ENCODE results near the gene PTS.

The PTS gene

DNA sequence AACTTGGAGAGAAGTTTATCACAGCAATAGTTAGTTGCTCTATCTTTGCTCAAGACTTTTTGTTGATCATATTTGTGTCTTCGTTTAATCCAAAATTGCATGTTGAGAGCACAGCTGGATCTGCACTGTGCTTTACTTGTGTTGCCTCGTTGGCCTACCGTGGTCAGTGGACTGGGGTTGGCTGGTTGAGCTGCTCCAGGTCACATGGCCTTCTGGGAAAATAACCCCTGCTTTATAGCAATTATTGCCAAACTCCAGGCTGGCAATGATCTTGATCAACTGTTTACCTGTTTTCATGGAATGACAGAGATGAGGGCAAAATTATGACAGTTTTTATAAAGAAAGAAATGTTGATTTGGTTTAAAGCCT is 40.2 kb downstream of the PTS start:
- no peak for DNase-seq (ENCODE audit: low read depth)

GRCh38 chr11:112267188-112267591 is 41.0 kb downstream of the PTS start:
- no peak for DNase-seq (ENCODE audit: low read depth)

GRCh38 chr11:112268406-112268805 is 42.2 kb downstream of the PTS start:
- no peak for DNase-seq (ENCODE audit: low read depth)

GRCh38 chr11:112269139-112269538 is 42.9 kb downstream of the PTS start:
- DNase-seq (ENCODE audit: low read depth), result no peak

- DNase-seq (ENCODE audit: low read depth), result no peak
Observed at GRCh38 chr11:112270551-112271180, 44.4 kb downstream of the PTS start.

GRCh38 chr11:112271242-112271641 is 45.0 kb downstream of the PTS start:
- DNase-seq (ENCODE audit: low read depth), result no peak

DNA sequence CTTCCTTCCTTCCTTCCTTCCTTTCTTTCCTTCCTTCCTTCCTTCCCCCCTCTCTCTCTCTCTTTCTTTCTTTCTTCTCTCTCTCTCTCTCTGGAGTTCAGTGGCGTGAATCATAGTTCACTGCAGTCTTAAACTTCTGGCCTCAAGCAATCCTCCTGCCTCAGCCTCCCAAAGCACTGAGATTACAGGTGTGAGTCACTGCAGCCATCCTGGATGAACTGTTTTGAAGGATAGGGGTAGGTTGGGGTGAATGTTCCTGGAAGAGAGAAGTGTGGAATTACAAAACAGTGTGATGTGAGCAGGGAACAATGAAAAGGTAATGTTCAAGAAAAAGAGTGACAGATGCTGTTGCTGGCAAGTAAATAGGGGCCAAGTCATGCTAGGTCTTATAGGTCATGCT is 46.8 kb downstream of the PTS start:
- no peak for DNase-seq (ENCODE audit: low read depth)

DNA sequence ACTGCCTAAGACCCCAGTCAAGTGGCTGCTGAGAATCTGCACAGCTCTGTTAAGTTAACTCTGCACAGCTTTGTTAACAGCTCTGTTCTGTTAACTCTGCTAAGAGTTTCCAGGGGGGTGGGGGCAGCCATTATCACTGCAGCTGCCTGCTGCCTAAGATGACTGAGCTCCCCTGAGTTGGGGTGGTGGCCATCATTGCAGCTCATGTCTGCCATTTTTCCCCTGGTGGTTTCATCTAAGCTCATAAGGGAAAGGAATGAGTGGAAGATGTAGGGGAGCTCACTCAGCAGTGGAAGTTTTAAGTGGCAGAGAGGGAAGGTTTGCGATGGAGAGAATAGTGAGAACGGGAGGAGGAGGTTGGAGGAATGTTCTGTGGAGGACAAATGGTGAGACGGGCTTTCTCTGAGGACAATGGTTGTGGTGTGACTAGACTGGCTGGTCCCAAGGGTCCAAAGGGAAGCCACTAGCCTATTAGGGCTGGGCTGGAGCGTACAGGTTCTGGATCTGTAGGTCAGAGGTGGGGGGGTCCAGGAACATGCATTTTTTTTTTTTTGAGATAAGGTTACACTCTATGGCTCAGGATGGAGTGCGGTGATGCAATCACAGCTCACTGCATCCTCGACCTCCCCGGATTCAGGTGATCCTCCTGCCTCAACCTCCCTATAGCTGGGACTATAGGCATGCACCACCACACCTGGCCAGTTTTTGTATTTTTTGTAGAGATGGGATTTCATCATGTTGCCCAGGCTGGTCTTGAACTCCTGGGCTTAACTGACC is 48.0 kb downstream of the PTS start:
- DNase-seq (ENCODE audit: low read depth), result no peak

- no peak for DNase-seq (ENCODE audit: low read depth)
Observed at GRCh38 chr11:112277029-112277428, 50.8 kb downstream of the PTS start.

- DNase-seq (ENCODE audit: low read depth), result no peak
Observed at GRCh38 chr11:112277941-112278340, 51.7 kb downstream of the PTS start.

DNA sequence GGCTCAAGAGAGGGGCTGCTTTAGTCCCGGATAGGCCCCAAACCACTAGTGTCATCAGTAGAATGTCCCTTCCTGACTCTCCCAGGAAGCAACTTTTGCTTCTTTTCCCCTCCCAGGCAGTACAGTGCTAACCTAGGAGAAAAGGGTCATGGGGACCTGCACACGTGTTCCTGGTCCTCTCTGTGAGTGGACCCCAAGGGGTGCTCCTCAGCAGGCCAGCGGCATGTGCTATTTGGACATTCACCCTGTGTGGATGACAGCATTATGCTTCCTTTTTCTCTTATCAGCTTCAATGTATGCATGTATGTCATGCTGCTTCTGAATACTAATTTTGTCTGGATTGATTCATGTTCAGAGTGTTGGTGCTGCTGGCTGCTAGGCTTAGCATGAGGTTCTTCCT is 52.6 kb downstream of the PTS start:
- DNase-seq (ENCODE audit: low read depth), result no peak

- peak; percentile 28 for DNase-seq (ENCODE audit: low read depth)
Observed at GRCh38 chr11:112279901-112280267, 53.7 kb downstream of the PTS start.

DNA sequence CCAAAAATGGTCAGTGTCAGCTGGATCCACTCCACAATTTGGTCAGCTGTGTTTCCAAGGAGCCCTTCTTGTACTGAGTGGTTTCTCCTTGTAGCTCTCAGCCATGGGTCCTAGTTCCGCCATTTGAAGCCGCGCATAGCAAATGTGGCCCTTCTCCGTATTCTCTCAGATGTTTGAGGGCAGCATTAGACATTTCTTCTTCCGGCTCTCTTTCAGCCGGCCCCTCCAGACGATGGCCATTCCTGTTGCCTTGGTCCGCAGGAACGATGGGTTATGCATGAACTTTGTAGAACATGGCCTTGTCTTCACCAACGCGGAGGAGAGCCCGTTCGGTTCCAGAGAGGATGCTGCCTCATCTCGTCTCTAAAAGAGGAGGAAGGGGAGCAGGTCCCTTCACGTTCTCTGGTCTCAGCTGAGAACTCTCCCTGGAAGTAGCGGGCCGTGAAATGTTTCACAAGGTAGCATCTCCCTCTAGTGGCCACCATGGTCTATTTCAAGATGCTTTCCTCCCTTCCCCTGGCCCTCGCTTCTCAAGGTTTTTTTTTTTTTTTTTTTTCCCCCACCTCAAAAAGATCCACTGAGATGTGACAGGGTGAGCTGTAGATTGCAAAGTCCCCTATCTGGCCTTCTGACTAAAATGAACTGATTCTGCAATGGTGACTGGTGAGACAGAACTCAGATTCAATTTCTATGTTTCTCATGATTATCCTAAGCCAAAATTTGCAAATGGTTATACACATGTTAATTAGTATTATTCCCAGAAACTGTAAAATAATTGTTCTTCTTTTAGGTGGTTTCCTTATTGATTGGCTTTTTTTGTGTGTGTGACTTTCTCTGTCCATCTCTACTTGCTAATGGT is 54.3 kb downstream of the PTS start:
- DNase-seq (ENCODE audit: low read depth), result peak; percentile 73

GRCh38 chr11:112281726-112282125 is 55.5 kb downstream of the PTS start:
- no peak for DNase-seq (ENCODE audit: low read depth)
